ENCODE results near the gene CTXN1. TPM values are rescaled to one million over a fixed set of nuclear protein-coding genes. Genes with fewer than 3 reads are reported as not detected.
"Not testable (repeated sequence)": the region's sequence is repeated elsewhere in the genome, so short reads cannot be mapped to it uniquely, and the experiment has no call there.

The CTXN1 gene
- total and polyA plus RNA-seq, 9 donors, result 1.4 to 99.7 (median 5.4) TPM; not detected in 1

- DNase-seq, result no peak
- TF ChIP-seq POLR2A (IDR thresholded peaks at IDR 0.05), result no peak
- no peak for TF ChIP-seq EP300 (IDR thresholded peaks at IDR 0.05)
- Histone ChIP-seq H3K9me3 (no peaks in the 10 kb centered on the region), H3K27me3 (no peaks in the 10 kb centered on the region), H3K27ac (no peak overlapping the region), H3K4me3 (no peak overlapping the region), H3K4me1 (ENCODE audit: insufficient read depth) (no peaks in the 10 kb centered on the region), H3K36me3 (no peaks in the 10 kb centered on the region)
- 77 to 84% (median 78%) methylated on average over 11 of the region's 11 CpGs for WGBS, 3 donors
- intact Hi-C loops (cut with DNase I), result no loop called here
Measured at GRCh38 chr19:7897292-7897691, 28.6 kb downstream of the CTXN1 start.

GRCh38 chr19:7895565-7895964 lies 30.4 kb downstream of the CTXN1 start:
- DNase-seq, result no peak
- intact Hi-C loops (cut with DNase I), result no loop called here
- Histone ChIP-seq H3K9me3 (no peaks in the 10 kb centered on the region), H3K4me1 (ENCODE audit: insufficient read depth) (no peaks in the 10 kb centered on the region), H3K36me3 (no peaks in the 10 kb centered on the region), H3K4me3 (no peak overlapping the region), H3K27me3 (no peaks in the 10 kb centered on the region), H3K27ac (no peak overlapping the region)
- WGBS, 3 donors, result 69 to 82% (median 77%) methylated on average over 13 of the region's 13 CpGs
- TF ChIP-seq POLR2A (IDR thresholded peaks at IDR 0.05) (no peak), EP300 (IDR thresholded peaks at IDR 0.05) (no peak), CTCF (IDR thresholded peaks at IDR 0.05) (no peak)

- Histone ChIP-seq H3K4me3 (no peak overlapping the region), H3K27ac (no peak overlapping the region), H3K27me3 (no peaks in the 10 kb centered on the region), H3K36me3 (no peaks in the 10 kb centered on the region), H3K9me3 (no peaks in the 10 kb centered on the region), H3K4me1 (ENCODE audit: insufficient read depth) (no peaks in the 10 kb centered on the region)
- 30 to 52% (median 35%) methylated on average over 16 to 18 of the region's 18 CpGs for WGBS, 3 donors
- DNase-seq, result no peak
- TF ChIP-seq POLR2A (IDR thresholded peaks at IDR 0.05) (no peak), EP300 (IDR thresholded peaks at IDR 0.05) (no peak), CTCF (IDR thresholded peaks at IDR 0.05) (no peak)
- intact Hi-C loops (cut with DNase I), result no loop called here
Measured at GRCh38 chr19:7894612-7895309, 31.2 kb downstream of the CTXN1 start.

- DNase-seq; H3K27me3 ChIP-seq; H3K4me1 ChIP-seq (ENCODE audit: insufficient read depth); H3K4me3 ChIP-seq; intact Hi-C loops (cut with DNase I); H3K36me3 ChIP-seq; H3K9me3 ChIP-seq; H3K27ac ChIP-seq: not testable (repeated sequence)
- 71 to 73% (median 71%) methylated on average over 18 of the region's 18 CpGs for WGBS, 3 donors
Measured at GRCh38 chr19:7893362-7894101, 32.4 kb downstream of the CTXN1 start.

GRCh38 chr19:7888826-7889217 lies 37.1 kb downstream of the CTXN1 start:
- Histone ChIP-seq H3K27ac (no peak overlapping the region), H3K4me3 (no peak overlapping the region), H3K27me3 (no peaks in the 10 kb centered on the region), H3K9me3 (no peaks in the 10 kb centered on the region), H3K36me3 (no peaks in the 10 kb centered on the region), H3K4me1 (ENCODE audit: insufficient read depth) (no peaks in the 10 kb centered on the region)
- WGBS, 3 donors, result 73 to 85% (median 76%) methylated on average over 6 to 8 of the region's 8 CpGs
- intact Hi-C loops (cut with DNase I), result no loop called here
- no peak for DNase-seq
- TF ChIP-seq CTCF (IDR thresholded peaks at IDR 0.05) (no peak), POLR2A (IDR thresholded peaks at IDR 0.05) (no peak), EP300 (IDR thresholded peaks at IDR 0.05) (no peak)
